ENCODE data around the gene EXOC3.

- TF ChIP-seq SIN3A (IDR thresholded peaks at IDR 0.05; ENCODE audit: borderline replicate concordance, insufficient read depth, low read length) (no peak), POLR2AphosphoS5 (IDR thresholded peaks at IDR 0.05; ENCODE audit: low read depth, low read length) (no peak)
Observed at GRCh38 chr5:484556-484955, 41.6 kb downstream of the EXOC3 start.

All from PFSK-1 (cell line).